Superior temporal gyrus (tissue), 1 donor: ENCODE data around the gene CSTPP1.
"Not testable (repeated sequence)": the region's sequence is repeated elsewhere in the genome, so short reads cannot be mapped to it uniquely, and the experiment has no call there.

Experiments
- DNase-seq: peaks from one replicate; pipeline ENCODE4 v3.0.0-alpha.2; 2016; ENCODE audit errors: extremely low spot score

The CSTPP1 gene

DNA sequence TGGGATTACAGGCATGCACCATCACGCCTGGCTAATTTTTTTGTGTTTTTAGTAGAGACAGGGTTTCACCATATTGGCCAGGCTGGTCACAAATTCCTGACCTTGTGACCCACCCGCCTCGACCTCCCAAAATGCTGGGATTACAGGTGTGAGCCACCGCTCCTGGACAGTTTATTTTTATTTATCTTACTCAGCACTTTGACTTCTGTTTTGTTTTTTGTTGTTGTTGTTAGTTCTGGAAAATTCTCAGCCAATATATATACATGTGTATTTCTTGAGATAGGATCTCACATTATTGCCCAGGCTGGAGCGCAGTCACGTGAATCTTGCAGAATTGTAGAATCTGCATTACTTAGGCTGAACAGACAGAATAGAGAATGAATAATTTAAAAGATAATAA lies 107.6 kb downstream of the CSTPP1 start:
- no peak for DNase-seq

- no peak for DNase-seq
Measured at GRCh38 chr11:47047972-47048371, 111.4 kb downstream of the CSTPP1 start.

- no peak for DNase-seq
Measured at GRCh38 chr11:47050284-47050683, 113.7 kb downstream of the CSTPP1 start.

- DNase-seq: no peak
Measured at GRCh38 chr11:47051217-47051616, 114.7 kb downstream of the CSTPP1 start.

GRCh38 chr11:47052165-47052564 lies 115.6 kb downstream of the CSTPP1 start:
- DNase-seq: no peak

- no peak for DNase-seq
Measured at GRCh38 chr11:47052576-47052975, 116.0 kb downstream of the CSTPP1 start.

DNA sequence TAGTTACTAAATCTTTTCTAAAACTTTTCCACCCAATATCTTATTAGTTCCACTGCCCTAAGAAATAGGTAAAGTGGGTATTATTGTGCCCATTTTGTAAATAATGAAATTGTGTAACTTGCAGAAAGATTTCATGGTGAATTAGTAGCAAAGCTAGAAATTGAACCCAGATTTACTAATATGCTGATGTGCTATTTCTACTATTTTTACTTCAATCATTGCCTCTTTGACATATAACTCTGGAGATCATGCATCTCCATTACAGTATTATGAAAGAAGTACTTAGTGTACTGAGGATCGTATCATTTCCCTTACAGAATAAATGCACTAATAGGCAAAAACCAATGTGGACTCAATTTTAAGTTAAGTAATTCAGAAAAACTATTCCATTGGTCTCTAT lies 119.0 kb downstream of the CSTPP1 start:
- no peak for DNase-seq

GRCh38 chr11:47056261-47056915 lies 119.8 kb downstream of the CSTPP1 start:
- peak; percentile 25 for DNase-seq

GRCh38 chr11:47057365-47057764 lies 120.8 kb downstream of the CSTPP1 start:
- DNase-seq: no peak

DNA sequence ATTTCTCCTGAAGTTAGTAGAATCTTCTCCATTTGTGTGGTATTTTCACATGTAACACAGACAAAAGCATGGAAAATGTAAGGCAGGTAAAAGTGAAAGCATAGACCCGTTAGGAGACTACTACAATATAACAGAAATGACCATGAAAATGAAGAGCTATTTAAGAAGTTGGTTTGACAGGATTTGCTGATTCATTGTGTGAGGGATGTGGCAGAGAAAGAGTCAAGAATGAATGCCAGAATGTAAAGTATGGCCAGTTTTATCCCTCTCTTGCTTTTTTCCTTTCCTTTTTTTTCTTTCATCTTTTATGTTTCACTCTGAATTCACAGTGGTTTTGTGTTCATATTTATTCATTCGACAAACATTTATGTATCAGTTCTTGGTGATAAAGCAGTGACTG lies 124.2 kb downstream of the CSTPP1 start:
- no peak for DNase-seq

GRCh38 chr11:47061429-47062178 lies 125.0 kb downstream of the CSTPP1 start:
- DNase-seq: no peak

- DNase-seq: no peak
Measured at GRCh38 chr11:47062736-47063135, 126.2 kb downstream of the CSTPP1 start.

GRCh38 chr11:47067401-47067800 lies 130.8 kb downstream of the CSTPP1 start:
- DNase-seq: no peak

- DNase-seq: no peak
Measured at GRCh38 chr11:47070769-47071168, 134.2 kb downstream of the CSTPP1 start.

DNA sequence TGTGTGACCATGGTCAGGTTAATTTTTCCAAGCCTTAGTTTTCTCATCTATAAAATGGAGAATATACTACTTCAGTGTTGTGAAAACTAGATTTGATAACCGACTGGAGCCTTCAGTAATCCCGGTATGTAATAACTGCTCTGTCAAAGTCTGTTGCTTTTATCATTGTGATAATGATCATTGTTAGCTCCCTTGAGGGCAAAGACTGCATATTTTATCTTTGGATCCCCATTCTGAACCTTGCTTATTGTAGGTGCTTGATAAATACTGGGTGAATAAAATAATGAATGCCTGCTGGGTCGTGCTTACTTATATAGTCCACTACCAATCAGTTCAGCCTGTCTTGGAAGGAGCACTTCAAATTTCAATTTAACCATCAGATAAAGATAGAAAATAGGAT lies 134.8 kb downstream of the CSTPP1 start:
- DNase-seq: no peak

GRCh38 chr11:47071791-47072261 lies 135.3 kb downstream of the CSTPP1 start:
- DNase-seq: no peak

- no peak for DNase-seq
Measured at GRCh38 chr11:47078751-47079521, 142.4 kb downstream of the CSTPP1 start.

DNA sequence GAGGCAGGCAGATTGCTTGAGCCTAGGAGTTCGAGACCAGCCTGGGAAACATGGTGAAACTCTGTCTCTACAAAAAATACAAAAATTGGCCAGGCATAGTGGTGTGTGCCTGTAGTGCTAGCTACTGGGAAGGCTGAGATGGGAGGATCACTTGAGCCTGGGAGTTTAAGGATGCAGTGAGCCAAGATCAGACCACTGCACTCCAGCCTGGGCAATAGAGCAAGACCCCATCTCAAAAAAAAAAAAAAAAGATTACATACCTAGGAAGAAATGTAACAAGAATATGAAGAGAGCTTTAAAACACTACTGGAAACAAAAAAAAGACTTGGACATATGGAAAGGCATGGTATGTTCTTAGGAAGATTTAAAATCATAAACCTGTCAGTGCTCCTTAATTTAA lies 144.2 kb downstream of the CSTPP1 start:
- DNase-seq: not testable (repeated sequence)

DNA sequence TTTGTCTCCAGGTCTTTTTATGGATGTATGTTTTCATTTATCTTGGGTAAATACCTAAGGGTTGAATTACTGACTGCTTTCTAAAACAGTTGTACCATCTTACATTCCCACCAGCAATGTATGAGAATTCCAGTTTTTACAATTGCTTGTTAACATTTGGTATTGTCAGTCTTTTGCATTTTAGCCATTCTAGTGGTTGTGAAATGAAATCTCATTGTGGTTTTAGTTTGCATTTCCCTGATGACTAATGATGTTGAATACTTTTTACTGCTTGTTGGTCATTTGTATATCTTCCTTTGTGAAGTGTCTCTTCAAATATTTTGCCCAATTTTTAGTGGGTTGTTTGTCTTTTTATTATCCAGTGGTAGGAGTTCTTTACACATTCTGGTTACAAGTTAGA lies 147.4 kb downstream of the CSTPP1 start:
- DNase-seq: no peak

- DNase-seq: no peak
Measured at GRCh38 chr11:47087801-47088200, 151.2 kb downstream of the CSTPP1 start.

DNA sequence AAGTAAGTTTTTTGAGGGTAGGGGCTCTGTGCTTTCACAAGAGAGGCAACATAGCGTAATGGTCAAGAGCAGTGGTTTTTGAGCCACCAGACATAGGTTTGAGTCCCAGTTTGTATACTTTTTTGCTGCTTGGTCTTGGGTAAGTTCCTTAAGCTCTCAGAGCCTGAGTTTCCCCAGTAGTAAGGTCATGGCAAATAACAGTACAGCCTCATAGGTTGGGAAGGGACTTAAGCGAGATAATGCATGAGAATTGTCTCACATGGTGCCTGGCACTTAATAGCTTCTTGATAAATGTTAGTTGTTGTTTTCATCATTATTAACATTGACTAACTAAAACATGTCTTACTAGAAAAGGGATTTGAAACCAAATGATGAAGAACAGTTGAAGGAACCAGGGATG lies 157.0 kb downstream of the CSTPP1 start:
- no peak for DNase-seq

DNA sequence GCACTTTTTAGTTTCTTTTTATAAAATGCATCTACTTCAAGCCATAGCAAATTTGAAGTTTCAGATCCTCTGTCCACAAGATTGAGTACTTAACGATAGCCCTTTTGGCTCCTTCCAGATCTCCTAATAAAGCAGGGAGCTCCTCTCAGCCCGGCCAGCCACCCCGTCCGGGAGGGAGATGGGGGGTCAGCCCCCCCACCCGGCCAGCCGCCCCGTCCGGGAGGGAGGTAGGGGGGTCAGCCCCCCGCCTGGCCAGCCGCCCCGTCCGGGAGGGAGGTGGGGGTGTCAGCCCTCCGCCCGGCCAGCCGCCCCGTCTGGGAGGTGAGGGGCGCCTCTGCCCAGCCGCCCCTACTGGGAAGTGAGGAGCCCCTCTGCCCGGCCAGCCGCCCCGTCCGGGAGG lies 160.3 kb downstream of the CSTPP1 start:
- not testable (repeated sequence) for DNase-seq

DNA sequence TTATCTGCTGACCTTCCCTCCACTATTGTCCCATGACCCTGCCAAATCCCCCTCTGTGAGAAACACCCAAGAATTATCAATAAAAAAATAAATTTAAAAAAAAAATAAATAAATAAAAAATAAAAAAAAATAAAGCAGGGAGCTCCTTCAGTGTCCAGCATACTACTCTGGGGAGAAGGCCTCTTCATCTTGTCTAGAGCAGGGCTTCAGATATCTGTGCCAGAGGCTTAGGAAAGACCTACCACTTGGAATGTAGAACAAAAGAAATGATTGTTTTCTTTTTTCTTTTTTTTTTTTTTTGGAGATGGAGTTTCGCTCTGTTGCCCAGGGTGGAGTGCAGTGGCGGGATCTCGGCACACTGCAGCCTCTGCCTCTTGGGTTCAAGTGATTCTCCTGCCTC lies 161.7 kb downstream of the CSTPP1 start:
- DNase-seq: not testable (repeated sequence)
